Sigmoid colon (tissue), 7 donors: ENCODE measurements around the gene SDK1. TPM values are rescaled to one million over a fixed set of nuclear protein-coding genes. Genes with fewer than 3 reads are reported as not detected.

Experiments used
- DNase-seq: peaks from one replicate; pipeline ENCODE4 v3.0.0-alpha.2; 2019
- H3K27ac ChIP-seq, 4 donors: fragments of 200-600 bp; sonication (generic); one replicate each; pipeline ENCODE4 v1.5.1; 2016 to 2019; ENCODE audit warnings: mild to moderate bottlenecking in 1 of 4
- H3K27me3 ChIP-seq, 3 donors: fragments of 200-600 bp; sonication (generic); one replicate each; pipeline ENCODE4 v1.5.1; 2019; ENCODE audit warnings: mild to moderate bottlenecking in 1 of 3
- H3K36me3 ChIP-seq, 4 donors: fragments of 200-600 bp; sonication (generic); one replicate each; pipeline ENCODE4 v1.5.1; 2016 to 2019
- H3K4me1 ChIP-seq, 4 donors: fragments of 200-600 bp; sonication (generic); one replicate each; pipeline ENCODE4 v1.5.1; 2017 to 2019
- H3K4me3 ChIP-seq, 4 donors: fragments of 200-600 bp; sonication (generic); one replicate each; pipeline ENCODE4 v1.5.1; 2017 to 2019; ENCODE audit warnings: mild to moderate bottlenecking in 2 of 4, moderate library complexity in 1 of 4
- H3K9me3 ChIP-seq, 4 donors: fragments of 200-600 bp in 3 of 4; sonication (generic) in 3 of 4; one replicate each; pipeline versions ENCODE4 v1.5.1 to v1.6.1; 2013 to 2019
- CTCF ChIP-seq, 4 experiments: fragments of 450-650 bp in 3 of 4; fragments of 200-600 bp in 1 of 4; IDR thresholded peaks; one replicate each; pipeline ENCODE4 v1.5.1; 2016 to 2019; ENCODE audit warnings: antibody characterized with exemption in 4 of 4, mild to moderate bottlenecking in 3 of 4, moderate library complexity in 2 of 4
- EP300 ChIP-seq, 4 donors: sonication (generic); formaldehyde crosslinking; IDR thresholded peaks; one replicate each; pipeline ENCODE4 v1.6.1; 2017; ENCODE audit warnings: antibody characterized with exemption in 4 of 4
- POLR2A ChIP-seq, 2 donors: fragments of 450-650 bp; IDR thresholded peaks; one replicate each; pipeline ENCODE4 v1.6.1; 2016; ENCODE audit warnings: antibody characterized with exemption in 2 of 2, mild to moderate bottlenecking in 2 of 2, moderate library complexity in 2 of 2
- POLR2AphosphoS5 ChIP-seq, 4 donors: sonication (generic); formaldehyde crosslinking; IDR thresholded peaks; one replicate each; pipeline ENCODE4 v1.6.1; 2017; ENCODE audit warnings: antibody characterized with exemption in 4 of 4
- WGBS, 2 donors: extraction: QIAGEN DNeasy Blood & Tissue Kit; methylation state at CpG; one replicate each; pipeline ENCODE4 v1.1.7; 2013; 5-methylcytosine and 5-hydroxymethylcytosine counted together
- intact Hi-C: fragments of 100-400 bp; cut with DNase I; formaldehyde crosslinking; loops from one replicate; pipeline ENCODE4 v1.15.1; 2023
- polyA plus RNA-seq, 3 donors: library from polyadenylated mRNA; stranded (reverse); fragments of 200-250 nt; gene quantifications; one replicate each; pipeline ENCODE4 v1.2.3, GENCODE V29; 2013
- total RNA-seq, 4 donors: library from RNA; depleted of rRNA; stranded (reverse); fragments of >200 nt; gene quantifications; one replicate each; pipeline ENCODE4 v1.1.0, GENCODE V29; 2016
- donor health status: healthy with polysubstance abuse.
- donor health status: Bipolar disorder and iron deficiency.
- donor health status: healthy.

Gene SDK1
- total and polyA plus RNA-seq, 7 donors: under 0.01 to 23.0 (median 10.0) TPM; not detected in 1

GRCh38 chr7:3439333-3440030 lies 138.4 kb downstream of the SDK1 start:
- intact Hi-C loops: no loop called here
- TF ChIP-seq POLR2AphosphoS5 (IDR thresholded peaks at IDR 0.05): no peak
- TF ChIP-seq EP300 (IDR thresholded peaks at IDR 0.05): no peak
- TF ChIP-seq CTCF (IDR thresholded peaks at IDR 0.05): no peak
- TF ChIP-seq POLR2A (IDR thresholded peaks at IDR 0.05): no peak
- Histone ChIP-seq H3K4me1 (peaks cover 0 to 13% (median 4%) of the 10 kb centered on the region in 4 donors), H3K9me3 (peaks cover 0 to 1% (median 0%) of the 10 kb centered on the region in 4 donors), H3K27me3 (no peaks in the 10 kb centered on the region), H3K4me3 (no peak overlapping the region), H3K36me3 (no peaks in the 10 kb centered on the region), H3K27ac (no peak overlapping the region)
- DNase-seq: no peak
- 81% methylated on average over 3 of the region's 3 CpGs for WGBS, 2 donors

DNA sequence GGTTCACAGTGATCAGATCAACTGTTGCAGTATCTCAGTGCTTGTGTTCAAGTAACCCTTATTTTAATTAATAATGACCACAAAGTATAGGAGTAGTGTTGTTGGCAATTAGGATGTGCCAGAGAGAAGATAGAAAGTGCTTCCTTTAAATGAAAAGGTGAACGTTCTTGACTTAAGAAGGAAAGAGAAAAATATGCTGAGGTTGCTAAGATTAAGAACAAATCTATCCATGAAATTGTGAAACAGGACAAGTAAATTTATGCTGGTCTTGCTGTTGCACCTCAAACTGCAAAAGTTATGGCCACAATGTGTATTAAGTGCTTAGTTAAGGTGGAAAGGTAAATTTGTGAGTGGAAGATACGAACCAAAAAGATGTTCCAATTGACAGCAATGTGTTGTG lies 139.5 kb downstream of the SDK1 start:
- no peaks in the 10 kb centered on the region for H3K27me3 ChIP-seq
- peaks cover 0 to 4% (median 0%) of the 10 kb centered on the region in 4 donors for H3K9me3 ChIP-seq
- H3K4me3 ChIP-seq: no peak overlapping the region
- H3K27ac ChIP-seq: no peak overlapping the region
- no peak for TF ChIP-seq EP300 (IDR thresholded peaks at IDR 0.05)
- H3K4me1 ChIP-seq: peaks cover 0 to 13% (median 4%) of the 10 kb centered on the region in 4 donors
- no peaks in the 10 kb centered on the region for H3K36me3 ChIP-seq
- WGBS, 2 donors: 62 to 70% methylated on average over 2 of the region's 2 CpGs
- no peak for DNase-seq
- intact Hi-C loops: no loop called here

DNA sequence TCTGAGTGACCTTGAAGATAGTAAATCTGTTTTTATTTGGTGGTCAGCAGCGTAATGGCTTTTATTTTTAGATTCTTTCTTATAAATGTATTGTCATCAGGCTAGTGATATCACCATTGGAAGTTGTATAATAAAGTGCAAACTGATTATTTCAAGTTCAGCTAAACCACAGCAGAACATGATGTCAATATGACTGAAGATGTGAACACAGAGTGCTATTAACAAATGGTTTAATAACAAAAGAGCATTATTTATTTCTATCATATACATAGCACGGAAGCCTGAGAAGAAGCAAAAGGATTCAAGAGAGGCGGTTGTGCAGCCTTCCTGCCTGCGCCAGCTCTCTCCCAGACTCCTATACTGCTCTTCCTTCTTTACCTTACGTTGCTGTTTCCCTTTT lies 142.7 kb downstream of the SDK1 start:
- H3K9me3 ChIP-seq: peaks cover 0 to 6% (median 4%) of the 10 kb centered on the region in 4 donors
- TF ChIP-seq POLR2AphosphoS5 (IDR thresholded peaks at IDR 0.05): no peak
- no peak for TF ChIP-seq POLR2A (IDR thresholded peaks at IDR 0.05)
- no peak for TF ChIP-seq EP300 (IDR thresholded peaks at IDR 0.05)
- TF ChIP-seq CTCF (IDR thresholded peaks at IDR 0.05): no peak
- H3K4me1 ChIP-seq: peaks cover 0 to 11% (median 4%) of the 10 kb centered on the region in 4 donors
- H3K36me3 ChIP-seq: no peaks in the 10 kb centered on the region
- H3K27ac ChIP-seq: no peak overlapping the region
- intact Hi-C loops: no loop called here
- H3K27me3 ChIP-seq: no peaks in the 10 kb centered on the region
- no peak for DNase-seq
- 88 to 90% methylated on average over 5 of the region's 5 CpGs for WGBS, 2 donors
- no peak overlapping the region for H3K4me3 ChIP-seq

- Histone ChIP-seq H3K4me3 (no peak overlapping the region), H3K27ac (no peak overlapping the region), H3K4me1 (no peaks in the 10 kb centered on the region), H3K27me3 (no peaks in the 10 kb centered on the region), H3K36me3 (no peaks in the 10 kb centered on the region), H3K9me3 (peaks cover 0 to 6% (median 4%) of the 10 kb centered on the region in 4 donors)
- WGBS, 2 donors: 90 to 92% methylated on average over 2 of the region's 2 CpGs
- no peak for DNase-seq
- intact Hi-C loops: no loop called here
- no peak for TF ChIP-seq CTCF (IDR thresholded peaks at IDR 0.05)
- no peak for TF ChIP-seq EP300 (IDR thresholded peaks at IDR 0.05)
- no peak for TF ChIP-seq POLR2A (IDR thresholded peaks at IDR 0.05)
- no peak for TF ChIP-seq POLR2AphosphoS5 (IDR thresholded peaks at IDR 0.05)
Measured at GRCh38 chr7:3446786-3447185, 145.7 kb downstream of the SDK1 start.

GRCh38 chr7:3451701-3452100 lies 150.6 kb downstream of the SDK1 start:
- Histone ChIP-seq H3K4me3 (no peak overlapping the region), H3K9me3 (no peaks in the 10 kb centered on the region), H3K4me1 (no peaks in the 10 kb centered on the region), H3K27ac (no peak overlapping the region), H3K27me3 (no peaks in the 10 kb centered on the region), H3K36me3 (no peaks in the 10 kb centered on the region)
- WGBS, 2 donors: 66 to 80% methylated on average over 4 of the region's 4 CpGs
- DNase-seq: no peak
- no peak for TF ChIP-seq POLR2AphosphoS5 (IDR thresholded peaks at IDR 0.05)
- no peak for TF ChIP-seq CTCF (IDR thresholded peaks at IDR 0.05)
- TF ChIP-seq EP300 (IDR thresholded peaks at IDR 0.05): no peak
- no peak for TF ChIP-seq POLR2A (IDR thresholded peaks at IDR 0.05)
- intact Hi-C loops: no loop called here
